H1 (cell line): ENCODE results near the gene TMEM108. TPM values are rescaled to one million over a fixed set of nuclear protein-coding genes. Genes with fewer than 3 reads are reported as not detected.

Source experiments
- CTCF ChIA-PET: fragments of 300-600 bp; sonication (Branson Sonifier 250); formaldehyde crosslinking; loops from one replicate; lab custom pipeline; 2021; ENCODE audit not compliant: partially characterized antibody; lab: Charles Lee
- POLR2A ChIA-PET: fragments of 300-600 bp; sonication (Branson Sonifier 250); formaldehyde crosslinking; loops from one replicate; lab custom pipeline; 2021; ENCODE audit warnings: inconsistent platforms; ENCODE audit not compliant: partially characterized antibody; lab: Charles Lee
- DNase-seq, 2 experiments: peaks; one replicate each; pipeline versions ENCODE4 v3.0.0 to v3.0.0-alpha.2; 2010 to 2022; ENCODE audit warnings: low spot score in 2 of 2, low read depth in 1 of 2, mixed read lengths in 1 of 2
- FAIRE-seq: peaks from 2 replicates; lab custom pipeline; 2011; peaks lifted over from hg19 to GRCh38; lab: Jason Lieb, UNC
- H2AFZ ChIP-seq: 2 replicates; pipeline ENCODE4 v1.8.1; 2012; ENCODE audit warnings: low read length, inconsistent platforms
- H2AK5ac ChIP-seq: 2 replicates; pipeline ENCODE4 v1.6.1; 2013; ENCODE audit warnings: low read depth, low read length
- H2BK120ac ChIP-seq: replicated peaks from 2 replicates; pipeline ENCODE3; 2013; ENCODE audit warnings: low read depth, low read length, inconsistent platforms
- H2BK12ac ChIP-seq: 2 replicates; pipeline ENCODE4 v1.6.1; 2013; ENCODE audit warnings: low read depth, low read length
- H2BK15ac ChIP-seq: 2 replicates; pipeline ENCODE4 v1.6.1; 2013; ENCODE audit warnings: low read length
- H2BK20ac ChIP-seq: 2 replicates; pipeline ENCODE4 v1.6.1; 2013; ENCODE audit warnings: low read length
- H2BK5ac ChIP-seq: 2 replicates; pipeline ENCODE4 v1.6.1; 2013; ENCODE audit warnings: low read depth, low read length
- H3K14ac ChIP-seq: 2 replicates; pipeline ENCODE4 v1.6.1; 2013; ENCODE audit warnings: inconsistent platforms; ENCODE audit not compliant: insufficient read length
- H3K18ac ChIP-seq: 2 replicates; pipeline ENCODE4 v1.6.1; 2013; ENCODE audit warnings: low read length; ENCODE audit errors: extremely low read depth
- H3K23ac ChIP-seq: 2 replicates; pipeline ENCODE4 v1.6.1; 2013; ENCODE audit warnings: inconsistent platforms; ENCODE audit not compliant: insufficient read length
- H3K23me2 ChIP-seq: 2 replicates; pipeline ENCODE4 v1.6.1; 2013; ENCODE audit warnings: low read depth, low read length
- H3K27ac ChIP-seq: 2 replicates; pipeline ENCODE4 v1.6.1; 2011; ENCODE audit warnings: low read depth, low read length, inconsistent platforms
- H3K27me3 ChIP-seq, 4 experiments: replicated peaks in 1 of 4; 1 replicate in 1 of 4; 2 replicates in 3 of 4; pipeline versions ENCODE4 v1.6.1 to v1.8.1; 2011 to 2013; ENCODE audit warnings: low read length in 3 of 4, mild to moderate bottlenecking in 3 of 4, inconsistent platforms in 2 of 4, mixed read lengths in 2 of 4, moderate library complexity in 1 of 4; ENCODE audit not compliant: control insufficient read depth in 3 of 4, insufficient read depth in 3 of 4; ENCODE audit errors: extremely low read depth in 1 of 4
- H3K36me3 ChIP-seq, 4 experiments: 2 replicates each; pipeline versions ENCODE4 v1.6.1 to v1.8.1; 2011 to 2013; ENCODE audit warnings: mild to moderate bottlenecking in 4 of 4, low read length in 3 of 4, moderate library complexity in 2 of 4, control low read depth in 1 of 4, inconsistent platforms in 1 of 4; ENCODE audit not compliant: insufficient read depth in 4 of 4, control insufficient read depth in 2 of 4
- H3K4ac ChIP-seq: replicated peaks from 2 replicates; pipeline ENCODE3; 2013; ENCODE audit warnings: low read length, low read depth, mixed read lengths, inconsistent platforms; ENCODE audit not compliant: insufficient read length
- H3K4me1 ChIP-seq, 4 experiments: replicated peaks in 1 of 4; 1 replicate in 1 of 4; 2 replicates in 3 of 4; pipeline versions ENCODE4 v1.6.1 to v1.8.1; 2011 to 2013; ENCODE audit warnings: low read length in 3 of 4, inconsistent platforms in 2 of 4, mixed read lengths in 1 of 4; ENCODE audit not compliant: insufficient read depth in 4 of 4, control insufficient read depth in 3 of 4
- H3K4me2 ChIP-seq, 2 experiments: 2 replicates each; pipeline versions ENCODE4 v1.6.1 to v1.8.1; 2011 to 2013; ENCODE audit warnings: low read depth in 2 of 2, low read length in 2 of 2, control low read depth in 1 of 2, inconsistent platforms in 1 of 2, mild to moderate bottlenecking in 1 of 2; ENCODE audit not compliant: insufficient read depth in 1 of 2
- H3K4me3 ChIP-seq, 4 experiments: fragments of 200-600, 300-600 bp in 1 of 4; sonication (generic), shearing (Covaris generic), sonication (Bioruptor Twin) in 1 of 4; 2 replicates each; pipeline versions ENCODE4 v1.5.1 to v1.8.1; 2011 to 2016; ENCODE audit warnings: low read length in 4 of 4, low read depth in 3 of 4, control low read depth in 2 of 4, inconsistent platforms in 2 of 4, mild to moderate bottlenecking in 2 of 4, mixed read lengths in 1 of 4, moderate library complexity in 1 of 4; ENCODE audit not compliant: insufficient read depth in 2 of 4; ENCODE audit errors: extremely low read depth in 1 of 4
- H3K56ac ChIP-seq: replicated peaks from 2 replicates; pipeline ENCODE3; 2013; ENCODE audit warnings: low read depth, mild to moderate bottlenecking, mixed read lengths, low read length, inconsistent platforms; ENCODE audit not compliant: insufficient read length
- H3K79me1 ChIP-seq: 2 replicates; pipeline ENCODE4 v1.6.1; 2013; ENCODE audit warnings: low read depth, low read length, control low read depth
- H3K79me2 ChIP-seq, 2 experiments: 2 replicates each; pipeline versions ENCODE4 v1.6.1 to v1.8.1; 2012 to 2013; ENCODE audit warnings: low read length in 2 of 2, mild to moderate bottlenecking in 2 of 2, inconsistent platforms in 1 of 2; ENCODE audit not compliant: insufficient read depth in 2 of 2, control insufficient read depth in 1 of 2
- H3K9ac ChIP-seq, 4 experiments: replicated peaks in 1 of 4; 1 replicate in 1 of 4; 2 replicates in 3 of 4; pipeline versions ENCODE4 v1.6.1 to v1.8.1; 2011 to 2013; ENCODE audit warnings: low read depth in 3 of 4, low read length in 3 of 4, control low read depth in 2 of 4, mild to moderate bottlenecking in 2 of 4, moderate library complexity in 2 of 4, inconsistent platforms in 1 of 4; ENCODE audit errors: extremely low read depth in 1 of 4
- H3K9me3 ChIP-seq, 2 experiments: 2 replicates each; pipeline versions ENCODE4 v1.6.1 to v1.8.1; 2012 to 2013; ENCODE audit warnings: mild to moderate bottlenecking in 2 of 2, moderate library complexity in 2 of 2, control low read depth in 1 of 2, inconsistent platforms in 1 of 2, low read depth in 1 of 2, low read length in 1 of 2, mixed read lengths in 1 of 2; ENCODE audit not compliant: insufficient read depth in 2 of 2
- H4K20me1 ChIP-seq, 2 experiments: replicated peaks in 1 of 2; 2 replicates each; pipeline versions ENCODE3 to v1.8.1; 2011 to 2013; ENCODE audit warnings: inconsistent platforms in 2 of 2, low read length in 2 of 2, mild to moderate bottlenecking in 1 of 2; ENCODE audit not compliant: insufficient read depth in 2 of 2, control insufficient read depth in 1 of 2
- H4K5ac ChIP-seq: 2 replicates; pipeline ENCODE4 v1.6.1; 2013; ENCODE audit warnings: low read length, low read depth, mixed read lengths, inconsistent platforms; ENCODE audit not compliant: insufficient read length
- H4K8ac ChIP-seq: 2 replicates; pipeline ENCODE4 v1.8.0; 2013; ENCODE audit warnings: mild to moderate bottlenecking, moderate library complexity, low read length, inconsistent platforms; ENCODE audit not compliant: insufficient read depth; ENCODE audit errors: extremely low read depth
- H4K91ac ChIP-seq: replicated peaks from 2 replicates; pipeline ENCODE3; 2013; ENCODE audit warnings: low read length, mixed read lengths, inconsistent platforms; ENCODE audit not compliant: insufficient read length
- CBX8 ChIP-seq: fragments of 300-800, 300-1000 bp; sonication (generic); IDR thresholded peaks from 2 replicates; pipeline ENCODE4 v1.7.1; 2016; ENCODE audit warnings: low read depth, low read length, borderline replicate concordance
- EP300 ChIP-seq, 2 experiments: IDR thresholded peaks; 1 replicate in 1 of 2; 2 replicates in 1 of 2; pipeline ENCODE4 v1.6.1; 2011 to 2012; ENCODE audit warnings: low read depth in 2 of 2, low read length in 2 of 2, mild to moderate bottlenecking in 2 of 2, borderline replicate concordance in 1 of 2, inconsistent platforms in 1 of 2, moderate library complexity in 1 of 2
- FOSL1 ChIP-seq: IDR thresholded peaks from 2 replicates; pipeline ENCODE4 v1.6.1; 2011; ENCODE audit warnings: mild to moderate bottlenecking, low read depth, low read length, moderate library complexity; ENCODE audit not compliant: insufficient read depth
- JUN ChIP-seq: IDR thresholded peaks from 2 replicates; pipeline ENCODE4 v1.6.1; 2011; ENCODE audit warnings: low read depth, mild to moderate bottlenecking, improper control_type of control experiment, low read length
- JUND ChIP-seq: IDR thresholded peaks from 2 replicates; pipeline ENCODE4 v1.6.1; 2011; ENCODE audit warnings: mild to moderate bottlenecking, improper control_type of control experiment, low read length
- MAFK ChIP-seq: IDR thresholded peaks from 2 replicates; pipeline ENCODE4 v1.6.1; 2012; ENCODE audit warnings: low read depth, mild to moderate bottlenecking, improper control_type of control experiment, low read length
- NANOG ChIP-seq: IDR thresholded peaks from 2 replicates; pipeline ENCODE4 v1.6.1; 2011; ENCODE audit warnings: low read length, low read depth, mild to moderate bottlenecking, inconsistent platforms; ENCODE audit not compliant: insufficient read depth, poor library complexity, severe bottlenecking
- SIRT6 ChIP-seq: IDR thresholded peaks from one replicate; pipeline ENCODE4 v1.7.1; 2012; ENCODE audit warnings: low read length, inconsistent platforms
- SIX5 ChIP-seq: IDR thresholded peaks from 2 replicates; pipeline ENCODE4 v1.6.1; 2011; ENCODE audit warnings: mild to moderate bottlenecking, low read depth, low read length
- TEAD4 ChIP-seq: IDR thresholded peaks from 2 replicates; pipeline ENCODE4 v1.6.1; 2012; ENCODE audit warnings: low read depth, low read length, inconsistent platforms, mixed read lengths
- WGBS, 2 experiments: shearing (Covaris generic) in 1 of 2; methylation state at CpG; one replicate each; pipeline versions ENCODE4 v1.1.6 to v1.1.7; 2013 to 2015; ENCODE audit warnings: low lambda C conversion rate in 2 of 2, mixed read lengths in 2 of 2, inconsistent platforms in 1 of 2, low coverage in 1 of 2, missing lambda C conversion rate in 1 of 2; ENCODE audit not compliant: insufficient replicate concordance in 2 of 2, insufficient coverage in 1 of 2, insufficient read length in 1 of 2; ENCODE audit errors: extremely low coverage in 1 of 2, missing lambda C conversion rate in 1 of 2; 5-methylcytosine and 5-hydroxymethylcytosine counted together
- polyA plus RNA-seq, 7 experiments: library from polyadenylated mRNA; depleted of rRNA in 3 of 7; stranded (reverse) in 5 of 7; unstranded in 2 of 7; fragments of >200 nt in 5 of 7; fragments of 200-250 nt in 2 of 7; gene quantifications; 1 replicate in 5 of 7; 2 replicates in 1 of 7; 4 replicates in 1 of 7; pipeline versions ENCODE4 v1.2.1 to v1.2.3, GENCODE V29; 2011 to 2013; ENCODE audit warnings: missing spikeins in 2 of 7, mixed read lengths in 2 of 7
- total RNA-seq: library from RNA; stranded (reverse); fragmentation: NEBNext Ultra II Directional; extraction: Animal tissue kit (Norgen Biotek cat#: 25700); gene quantifications from 2 replicates; pipeline ENCODE4 v1.2.1, GENCODE V29; 2021
- TF ChIP-seq, protein P1 (sequence below): IDR thresholded peaks from 2 replicates; pipeline ENCODE4 v1.6.1; 2012; ENCODE audit warnings: low read length, inconsistent platforms
- TF ChIP-seq, protein P2 (sequence below): IDR thresholded peaks from 2 replicates; pipeline ENCODE4 v1.6.1; 2011; ENCODE audit warnings: low read depth, mild to moderate bottlenecking, low read length; ENCODE audit not compliant: insufficient read depth

Gene TMEM108
- total and polyA plus RNA-seq, 2 of the 8 experiments (the other 6 are each of a cell fraction or from before 2014, with no cell fraction given): 14.3 to 16.2 TPM

DNA sequence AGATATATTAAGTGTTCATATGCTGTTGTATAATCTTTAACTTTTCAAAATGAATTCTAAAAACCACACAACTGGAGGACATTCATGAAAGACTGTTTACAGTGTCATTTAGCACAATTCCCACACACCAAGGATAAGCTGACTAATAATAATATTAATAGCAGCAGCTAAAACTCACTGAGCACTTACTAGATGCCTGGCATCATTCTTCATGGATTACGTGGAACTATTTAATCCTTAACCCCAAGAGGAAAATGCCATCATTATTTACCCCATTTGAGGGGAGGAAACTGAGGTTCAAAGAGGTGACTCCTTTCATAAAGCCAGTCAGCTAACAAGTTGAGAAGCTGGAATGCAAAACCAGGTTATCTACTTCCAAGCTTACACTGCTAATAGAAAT lies 77.0 kb downstream of the TMEM108 start:
- H3K9me3 ChIP-seq: no peaks in the 10 kb centered on the region
- no peaks in the 10 kb centered on the region for H3K36me3 ChIP-seq
- H4K5ac ChIP-seq: no peak overlapping the region
- no peaks in the 10 kb centered on the region for H3K27me3 ChIP-seq
- no peak overlapping the region for H3K56ac ChIP-seq
- ChIA-PET POLR2A (no interaction called here), CTCF (no interaction called here)
- no peaks in the 10 kb centered on the region for H3K79me2 ChIP-seq
- H2AK5ac ChIP-seq: no peak overlapping the region
- H3K23me2 ChIP-seq: no peaks in the 10 kb centered on the region
- WGBS, 2 experiments: 92% methylated on average over 1 of the region's 1 CpG; no CpG with 5 or more reads in 1 of the 2 experiments
- H2BK12ac ChIP-seq: no peak overlapping the region
- no peak overlapping the region for H3K18ac ChIP-seq
- no peak overlapping the region for H4K8ac ChIP-seq
- H3K9ac ChIP-seq: no peak overlapping the region
- no peak overlapping the region for H2BK5ac ChIP-seq
- H3K4me1 ChIP-seq: peaks cover under 1 to 5% (median 2%) of the 10 kb centered on the region in 4 experiments; a peak in 5 of 7 replicates
- FAIRE-seq: no peak
- no peak for TF ChIP-seq TEAD4
- TF ChIP-seq EP300 (IDR thresholded peaks at IDR 0.05; ENCODE audit: borderline replicate concordance in 1 of 2, low read depth in 2 of 2, low read length in 2 of 2): no peak
- TF ChIP-seq NANOG: no peak
- no peak for TF ChIP-seq SIX5
- no peak for TF ChIP-seq SIRT6
- no peak for TF ChIP-seq FOSL1
- TF ChIP-seq MAFK: no peak
- TF ChIP-seq, protein P1, sequence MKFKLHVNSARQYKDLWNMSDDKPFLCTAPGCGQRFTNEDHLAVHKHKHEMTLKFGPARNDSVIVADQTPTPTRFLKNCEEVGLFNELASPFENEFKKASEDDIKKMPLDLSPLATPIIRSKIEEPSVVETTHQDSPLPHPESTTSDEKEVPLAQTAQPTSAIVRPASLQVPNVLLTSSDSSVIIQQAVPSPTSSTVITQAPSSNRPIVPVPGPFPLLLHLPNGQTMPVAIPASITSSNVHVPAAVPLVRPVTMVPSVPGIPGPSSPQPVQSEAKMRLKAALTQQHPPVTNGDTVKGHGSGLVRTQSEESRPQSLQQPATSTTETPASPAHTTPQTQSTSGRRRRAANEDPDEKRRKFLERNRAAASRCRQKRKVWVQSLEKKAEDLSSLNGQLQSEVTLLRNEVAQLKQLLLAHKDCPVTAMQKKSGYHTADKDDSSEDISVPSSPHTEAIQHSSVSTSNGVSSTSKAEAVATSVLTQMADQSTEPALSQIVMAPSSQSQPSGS: no peak
- no peak for TF ChIP-seq JUN
- no peak for TF ChIP-seq JUND
- TF ChIP-seq, protein P2, sequence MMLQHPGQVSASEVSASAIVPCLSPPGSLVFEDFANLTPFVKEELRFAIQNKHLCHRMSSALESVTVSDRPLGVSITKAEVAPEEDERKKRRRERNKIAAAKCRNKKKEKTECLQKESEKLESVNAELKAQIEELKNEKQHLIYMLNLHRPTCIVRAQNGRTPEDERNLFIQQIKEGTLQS: no peak
- no peak for TF ChIP-seq CBX8
- no peaks in the 10 kb centered on the region; the same call in 1 of the 2 replicates for H3K79me1 ChIP-seq
- H3K27ac ChIP-seq: no peak overlapping the region
- DNase-seq: no peak
- H2BK20ac ChIP-seq: no peak overlapping the region
- no peak overlapping the region for H2BK15ac ChIP-seq
- no peak overlapping the region for H3K4me3 ChIP-seq
- H3K4ac ChIP-seq: no peak overlapping the region
- no peak overlapping the region for H2BK120ac ChIP-seq
- H2AFZ ChIP-seq: no peak overlapping the region
- H3K23ac ChIP-seq: no peak overlapping the region
- H3K14ac ChIP-seq: no peak overlapping the region
- peaks cover 0 to 2% of the 10 kb centered on the region in 2 experiments for H4K20me1 ChIP-seq
- H4K91ac ChIP-seq: no peak overlapping the region
- no peak overlapping the region for H3K4me2 ChIP-seq
